K562 (cell line): Measurements from ENCODE around the gene LPIN1. TPM values are rescaled to one million over a fixed set of nuclear protein-coding genes. Genes with fewer than 3 reads are reported as not detected.

Source experiments
- ATF7 ChIP-seq: fragments of 450-650 bp; IDR thresholded peaks from 2 replicates; pipeline ENCODE4 v1.7.1; 2014; ENCODE audit warnings: mild to moderate bottlenecking, moderate library complexity
- CBX2 ChIP-seq: fragments of 200-600 bp; sonication (generic); IDR thresholded peaks from one replicate; pipeline ENCODE4 v1.6.1; 2012; ENCODE audit warnings: mild to moderate bottlenecking, low read length, inconsistent platforms; ENCODE audit not compliant: insufficient read depth, poor library complexity, severe bottlenecking
- CSDE1 ChIP-seq, 2 experiments: fragments of 450-650 bp; IDR thresholded peaks; 2 replicates each; pipeline ENCODE4 v1.6.1; 2016; ENCODE audit warnings: mild to moderate bottlenecking in 1 of 2
- FOXJ3 ChIP-seq: sonication (generic); formaldehyde crosslinking; IDR thresholded peaks from 2 replicates; pipeline ENCODE4 v1.4.0; 2020; ENCODE audit warnings: mild to moderate bottlenecking, missing genetic modification reagents
- HMG20B ChIP-seq: fragments of 250-450 bp; sonication (Bioruptor Pico); IDR thresholded peaks from 2 replicates; pipeline ENCODE4 v1.5.0; 2021; ENCODE audit warnings: mild to moderate bottlenecking
- MAFK ChIP-seq: IDR thresholded peaks from 2 replicates; pipeline ENCODE4 v1.6.1; 2011; ENCODE audit warnings: low read length, improper control_type of control experiment
- SIN3B ChIP-seq: fragments of 450-650 bp; IDR thresholded peaks from 2 replicates; pipeline ENCODE4 v1.6.1; 2017; ENCODE audit warnings: low read depth, mild to moderate bottlenecking, moderate library complexity
- ZNF583 ChIP-seq: fragments of 250-450 bp; sonication (Bioruptor Pico); IDR thresholded peaks from 2 replicates; pipeline ENCODE4 v1.4.0; 2020
- polyA plus RNA-seq, 8 experiments: library from polyadenylated mRNA; depleted of rRNA in 4 of 8; stranded (reverse) in 5 of 8; unstranded in 3 of 8; fragments of >200 nt; fragmentation: Nextera tagmentation in 2 of 8; fragmentation: Illumina TruSeq in 1 of 8; extraction: Ambion mirVana in 2 of 8; extraction: Trizol in 1 of 8; gene quantifications; 2 replicates each; pipeline versions ENCODE4 v1.2.1 to v1.2.3, GENCODE V29; 2011 to 2014; ENCODE audit warnings: inconsistent platforms in 1 of 8, missing spikeins in 1 of 8
- total RNA-seq, 7 experiments: library from RNA; depleted of rRNA in 6 of 7; stranded (reverse); fragments of >200 nt in 6 of 7; fragmentation: Illumina TruSeq in 2 of 7; extraction: Trizol in 2 of 7; gene quantifications; 2 replicates each; pipeline versions ENCODE4 v1.2.1 to v1.2.3, GENCODE V29; 2011 to 2021; ENCODE audit warnings: low replicate concordance in 1 of 7
- TF ChIP-seq, protein P1 (sequence below): fragments of 450-650 bp; IDR thresholded peaks from 2 replicates; pipeline ENCODE4 v1.6.1; 2016; ENCODE audit warnings: mild to moderate bottlenecking
- TF ChIP-seq, protein P2 (sequence below): IDR thresholded peaks from 2 replicates; pipeline ENCODE4 v1.6.1; 2011; ENCODE audit not compliant: insufficient read length; ENCODE audit errors: extremely low read depth
- TF ChIP-seq, protein P3 (sequence below): fragments of 250-450 bp; sonication (Bioruptor Pico); IDR thresholded peaks from 2 replicates; pipeline ENCODE4 v1.4.0; 2020; ENCODE audit warnings: mild to moderate bottlenecking, moderate library complexity
- TF ChIP-seq, protein P4 (sequence below): fragments of 450-650 bp; IDR thresholded peaks from 2 replicates; pipeline ENCODE4 v1.6.1; 2016
- TF ChIP-seq, protein P5 (sequence below), 2 experiments: fragments of 200-800 bp in 1 of 2; sonication (Bioruptor generic) in 1 of 2; sonication (generic) in 1 of 2; formaldehyde crosslinking in 1 of 2; IDR thresholded peaks in 1 of 2; conservative IDR thresholded peaks in 1 of 2; 2 replicates each; pipeline versions ENCODE4 v1.5.0 to v1.6.1; 2016 to 2020; ENCODE audit warnings: missing compliant biosample characterization in 1 of 2, missing genetic modification characterization in 1 of 2, missing genetic modification reagents in 1 of 2
- TF ChIP-seq, protein P6 (sequence below): sonication (generic); formaldehyde crosslinking; IDR thresholded peaks from 2 replicates; pipeline ENCODE4 v1.8.0; 2022; ENCODE audit warnings: missing genetic modification reagents, mild to moderate bottlenecking, borderline replicate concordance

Gene LPIN1
- total and polyA plus RNA-seq, 9 of the 15 experiments (the other 6 are each of a cell fraction or from before 2014, with no cell fraction given) = 9.2 to 84.0 (median 27.8) TPM

DNA sequence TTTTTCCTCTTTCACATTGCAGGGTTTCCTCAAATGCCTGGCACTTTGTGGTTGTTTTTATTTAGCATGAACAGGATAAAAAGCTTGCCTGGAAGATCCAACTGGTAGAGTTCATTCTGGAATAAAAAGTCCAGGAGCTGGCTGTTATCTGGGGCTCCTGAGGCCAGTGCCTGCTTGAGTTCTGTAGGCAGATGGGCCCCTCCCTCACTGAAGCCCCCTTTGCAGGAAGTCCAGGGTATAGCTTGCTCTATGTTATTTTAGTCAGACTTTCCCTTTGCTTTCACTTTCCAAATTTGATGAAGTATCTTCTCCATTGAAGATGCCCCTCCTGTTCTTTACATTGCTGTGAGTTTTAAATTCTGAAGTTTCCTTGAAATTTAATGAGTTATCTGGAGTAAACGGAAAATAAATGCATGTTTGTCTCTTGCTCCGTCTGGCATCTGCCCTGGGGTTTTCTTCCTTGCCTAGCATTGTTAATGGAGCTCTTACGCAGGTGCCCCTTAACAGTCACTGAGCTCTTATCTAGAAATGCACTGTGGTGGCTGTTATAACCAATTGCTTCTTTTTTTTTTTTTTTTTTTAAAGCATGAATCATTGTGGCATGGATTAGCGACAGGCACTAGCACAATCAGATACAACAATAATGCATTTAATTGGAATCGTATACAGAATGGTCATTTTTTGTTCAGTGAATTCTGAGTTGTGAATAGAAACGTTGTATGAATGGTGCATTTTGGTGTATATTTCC, 27.0 kb upstream of the LPIN1 start (continued):
- TF ChIP-seq, protein P1, sequence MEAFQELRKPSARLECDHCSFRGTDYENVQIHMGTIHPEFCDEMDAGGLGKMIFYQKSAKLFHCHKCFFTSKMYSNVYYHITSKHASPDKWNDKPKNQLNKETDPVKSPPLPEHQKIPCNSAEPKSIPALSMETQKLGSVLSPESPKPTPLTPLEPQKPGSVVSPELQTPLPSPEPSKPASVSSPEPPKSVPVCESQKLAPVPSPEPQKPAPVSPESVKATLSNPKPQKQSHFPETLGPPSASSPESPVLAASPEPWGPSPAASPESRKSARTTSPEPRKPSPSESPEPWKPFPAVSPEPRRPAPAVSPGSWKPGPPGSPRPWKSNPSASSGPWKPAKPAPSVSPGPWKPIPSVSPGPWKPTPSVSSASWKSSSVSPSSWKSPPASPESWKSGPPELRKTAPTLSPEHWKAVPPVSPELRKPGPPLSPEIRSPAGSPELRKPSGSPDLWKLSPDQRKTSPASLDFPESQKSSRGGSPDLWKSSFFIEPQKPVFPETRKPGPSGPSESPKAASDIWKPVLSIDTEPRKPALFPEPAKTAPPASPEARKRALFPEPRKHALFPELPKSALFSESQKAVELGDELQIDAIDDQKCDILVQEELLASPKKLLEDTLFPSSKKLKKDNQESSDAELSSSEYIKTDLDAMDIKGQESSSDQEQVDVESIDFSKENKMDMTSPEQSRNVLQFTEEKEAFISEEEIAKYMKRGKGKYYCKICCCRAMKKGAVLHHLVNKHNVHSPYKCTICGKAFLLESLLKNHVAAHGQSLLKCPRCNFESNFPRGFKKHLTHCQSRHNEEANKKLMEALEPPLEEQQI = no peak
- no peak for TF ChIP-seq CSDE1 (IDR thresholded peaks at IDR 0.05)
- TF ChIP-seq, protein P2, sequence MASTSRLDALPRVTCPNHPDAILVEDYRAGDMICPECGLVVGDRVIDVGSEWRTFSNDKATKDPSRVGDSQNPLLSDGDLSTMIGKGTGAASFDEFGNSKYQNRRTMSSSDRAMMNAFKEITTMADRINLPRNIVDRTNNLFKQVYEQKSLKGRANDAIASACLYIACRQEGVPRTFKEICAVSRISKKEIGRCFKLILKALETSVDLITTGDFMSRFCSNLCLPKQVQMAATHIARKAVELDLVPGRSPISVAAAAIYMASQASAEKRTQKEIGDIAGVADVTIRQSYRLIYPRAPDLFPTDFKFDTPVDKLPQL = no peak
- TF ChIP-seq, protein P3, sequence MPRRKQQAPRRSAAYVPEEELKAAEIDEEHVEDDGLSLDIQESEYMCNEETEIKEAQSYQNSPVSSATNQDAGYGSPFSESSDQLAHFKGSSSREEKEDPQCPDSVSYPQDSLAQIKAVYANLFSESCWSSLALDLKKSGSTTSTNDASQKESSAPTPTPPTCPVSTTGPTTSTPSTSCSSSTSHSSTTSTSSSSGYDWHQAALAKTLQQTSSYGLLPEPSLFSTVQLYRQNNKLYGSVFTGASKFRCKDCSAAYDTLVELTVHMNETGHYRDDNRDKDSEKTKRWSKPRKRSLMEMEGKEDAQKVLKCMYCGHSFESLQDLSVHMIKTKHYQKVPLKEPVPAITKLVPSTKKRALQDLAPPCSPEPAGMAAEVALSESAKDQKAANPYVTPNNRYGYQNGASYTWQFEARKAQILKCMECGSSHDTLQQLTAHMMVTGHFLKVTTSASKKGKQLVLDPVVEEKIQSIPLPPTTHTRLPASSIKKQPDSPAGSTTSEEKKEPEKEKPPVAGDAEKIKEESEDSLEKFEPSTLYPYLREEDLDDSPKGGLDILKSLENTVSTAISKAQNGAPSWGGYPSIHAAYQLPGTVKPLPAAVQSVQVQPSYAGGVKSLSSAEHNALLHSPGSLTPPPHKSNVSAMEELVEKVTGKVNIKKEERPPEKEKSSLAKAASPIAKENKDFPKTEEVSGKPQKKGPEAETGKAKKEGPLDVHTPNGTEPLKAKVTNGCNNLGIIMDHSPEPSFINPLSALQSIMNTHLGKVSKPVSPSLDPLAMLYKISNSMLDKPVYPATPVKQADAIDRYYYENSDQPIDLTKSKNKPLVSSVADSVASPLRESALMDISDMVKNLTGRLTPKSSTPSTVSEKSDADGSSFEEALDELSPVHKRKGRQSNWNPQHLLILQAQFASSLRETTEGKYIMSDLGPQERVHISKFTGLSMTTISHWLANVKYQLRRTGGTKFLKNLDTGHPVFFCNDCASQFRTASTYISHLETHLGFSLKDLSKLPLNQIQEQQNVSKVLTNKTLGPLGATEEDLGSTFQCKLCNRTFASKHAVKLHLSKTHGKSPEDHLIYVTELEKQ (CRISPR knock-in tag) = no peak
- TF ChIP-seq, protein P4, sequence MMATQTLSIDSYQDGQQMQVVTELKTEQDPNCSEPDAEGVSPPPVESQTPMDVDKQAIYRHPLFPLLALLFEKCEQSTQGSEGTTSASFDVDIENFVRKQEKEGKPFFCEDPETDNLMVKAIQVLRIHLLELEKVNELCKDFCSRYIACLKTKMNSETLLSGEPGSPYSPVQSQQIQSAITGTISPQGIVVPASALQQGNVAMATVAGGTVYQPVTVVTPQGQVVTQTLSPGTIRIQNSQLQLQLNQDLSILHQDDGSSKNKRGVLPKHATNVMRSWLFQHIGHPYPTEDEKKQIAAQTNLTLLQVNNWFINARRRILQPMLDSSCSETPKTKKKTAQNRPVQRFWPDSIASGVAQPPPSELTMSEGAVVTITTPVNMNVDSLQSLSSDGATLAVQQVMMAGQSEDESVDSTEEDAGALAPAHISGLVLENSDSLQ = peak; percentile 69
- TF ChIP-seq, protein P5, sequence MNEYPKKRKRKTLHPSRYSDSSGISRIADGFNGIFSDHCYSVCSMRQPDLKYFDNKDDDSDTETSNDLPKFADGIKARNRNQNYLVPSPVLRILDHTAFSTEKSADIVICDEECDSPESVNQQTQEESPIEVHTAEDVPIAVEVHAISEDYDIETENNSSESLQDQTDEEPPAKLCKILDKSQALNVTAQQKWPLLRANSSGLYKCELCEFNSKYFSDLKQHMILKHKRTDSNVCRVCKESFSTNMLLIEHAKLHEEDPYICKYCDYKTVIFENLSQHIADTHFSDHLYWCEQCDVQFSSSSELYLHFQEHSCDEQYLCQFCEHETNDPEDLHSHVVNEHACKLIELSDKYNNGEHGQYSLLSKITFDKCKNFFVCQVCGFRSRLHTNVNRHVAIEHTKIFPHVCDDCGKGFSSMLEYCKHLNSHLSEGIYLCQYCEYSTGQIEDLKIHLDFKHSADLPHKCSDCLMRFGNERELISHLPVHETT (CRISPR knock-in tag; conservative IDR thresholded peaks at IDR 0.05 in 1 of 2, IDR thresholded peaks at IDR 0.05 in 1 of 2) = no peak
- TF ChIP-seq CBX2 = peak; percentile 38
- no peak for TF ChIP-seq MAFK
- TF ChIP-seq ATF7 = no peak
- no peak for TF ChIP-seq HMG20B (CRISPR knock-in tag)
- no peak for TF ChIP-seq SIN3B
- no peak for TF ChIP-seq FOXJ3 (CRISPR knock-in tag)
- TF ChIP-seq, protein P6, sequence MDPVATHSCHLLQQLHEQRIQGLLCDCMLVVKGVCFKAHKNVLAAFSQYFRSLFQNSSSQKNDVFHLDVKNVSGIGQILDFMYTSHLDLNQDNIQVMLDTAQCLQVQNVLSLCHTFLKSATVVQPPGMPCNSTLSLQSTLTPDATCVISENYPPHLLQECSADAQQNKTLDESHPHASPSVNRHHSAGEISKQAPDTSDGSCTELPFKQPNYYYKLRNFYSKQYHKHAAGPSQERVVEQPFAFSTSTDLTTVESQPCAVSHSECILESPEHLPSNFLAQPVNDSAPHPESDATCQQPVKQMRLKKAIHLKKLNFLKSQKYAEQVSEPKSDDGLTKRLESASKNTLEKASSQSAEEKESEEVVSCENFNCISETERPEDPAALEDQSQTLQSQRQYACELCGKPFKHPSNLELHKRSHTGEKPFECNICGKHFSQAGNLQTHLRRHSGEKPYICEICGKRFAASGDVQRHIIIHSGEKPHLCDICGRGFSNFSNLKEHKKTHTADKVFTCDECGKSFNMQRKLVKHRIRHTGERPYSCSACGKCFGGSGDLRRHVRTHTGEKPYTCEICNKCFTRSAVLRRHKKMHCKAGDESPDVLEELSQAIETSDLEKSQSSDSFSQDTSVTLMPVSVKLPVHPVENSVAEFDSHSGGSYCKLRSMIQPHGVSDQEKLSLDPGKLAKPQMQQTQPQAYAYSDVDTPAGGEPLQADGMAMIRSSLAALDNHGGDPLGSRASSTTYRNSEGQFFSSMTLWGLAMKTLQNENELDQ = no peak
- TF ChIP-seq ZNF583 (CRISPR knock-in tag) = no peak
